SU-DHL-6 (cell line): ENCODE results near the gene FBXL3.

Experiments
- CTCF ChIP-seq: fragments of 200-600 bp; sonication (generic); IDR thresholded peaks from one replicate; pipeline ENCODE4 v1.5.1; 2017; ENCODE audit warnings: antibody characterized with exemption, mild to moderate bottlenecking, low read length, moderate library complexity; ENCODE audit not compliant: insufficient read depth, poor library complexity, severe bottlenecking
- EZH2phosphoT487 ChIP-seq: fragments of 200-600 bp; sonication (generic), shearing (Covaris generic); conservative IDR thresholded peaks from 2 replicates; pipeline ENCODE4 v1.6.1; 2018; ENCODE audit warnings: mild to moderate bottlenecking, antibody characterized with exemption, low read length, moderate library complexity, mixed read lengths

GRCh38 chr13:77038907-77039480 is 12.0 kb upstream of the FBXL3 start:
- TF ChIP-seq CTCF, result no peak
- TF ChIP-seq EZH2phosphoT487, result no peak
